HepG2 (cell line): ENCODE data around the gene THRA. TPM values are rescaled to one million over a fixed set of nuclear protein-coding genes. Genes with fewer than 3 reads are reported as not detected.

Source experiments
- GMEB1 ChIP-seq: sonication (generic); formaldehyde crosslinking; IDR thresholded peaks from 2 replicates; pipeline ENCODE4 v1.5.1; 2020; ENCODE audit warnings: missing genetic modification reagents, mild to moderate bottlenecking, borderline replicate concordance
- GPN1 ChIP-seq: sonication (generic); formaldehyde crosslinking; IDR thresholded peaks from 2 replicates; pipeline ENCODE4 v1.5.1; 2020; ENCODE audit warnings: missing genetic modification reagents, borderline replicate concordance
- KAT2B ChIP-seq: fragments of 150-350 bp; IDR thresholded peaks from 2 replicates; pipeline ENCODE4 v1.6.1; 2014; ENCODE audit warnings: low read depth, low read length, borderline replicate concordance
- KDM1A ChIP-seq: IDR thresholded peaks from 2 replicates; pipeline ENCODE4 v1.6.1; 2016; ENCODE audit warnings: missing compliant biosample characterization
- MTF1 ChIP-seq: sonication (generic); formaldehyde crosslinking; IDR thresholded peaks from 2 replicates; pipeline ENCODE4 v1.5.0; 2020; ENCODE audit warnings: missing genetic modification reagents
- PHF20 ChIP-seq: sonication (generic); formaldehyde crosslinking; IDR thresholded peaks from 2 replicates; pipeline ENCODE4 v1.5.0; 2020; ENCODE audit warnings: mild to moderate bottlenecking, missing genetic modification reagents
- REPIN1 ChIP-seq: sonication (generic); formaldehyde crosslinking; IDR thresholded peaks from 2 replicates; pipeline ENCODE4 v1.8.0; 2022; ENCODE audit warnings: missing genetic modification reagents, low read depth, mild to moderate bottlenecking, borderline replicate concordance
- SP4 ChIP-seq: sonication (generic); formaldehyde crosslinking; IDR thresholded peaks from 2 replicates; pipeline ENCODE4 v1.8.1; 2023; ENCODE audit warnings: mild to moderate bottlenecking, missing genetic modification reagents
- SRF ChIP-seq: IDR thresholded peaks from 2 replicates; pipeline ENCODE4 v1.6.1; 2011; ENCODE audit warnings: mild to moderate bottlenecking, low read depth, low read length, moderate library complexity
- SUZ12 ChIP-seq: fragments of 150-350 bp; IDR thresholded peaks from 2 replicates; pipeline ENCODE4 v1.6.1; 2014; ENCODE audit warnings: low read depth, low read length
- TFAP4 ChIP-seq: sonication (generic); IDR thresholded peaks from 2 replicates; pipeline ENCODE4 v1.6.1; 2016; ENCODE audit warnings: low read depth, borderline replicate concordance
- THAP7 ChIP-seq: sonication (generic); formaldehyde crosslinking; IDR thresholded peaks from 2 replicates; pipeline ENCODE4 v1.8.1; 2023; ENCODE audit warnings: mild to moderate bottlenecking, missing genetic modification reagents
- ZBTB20 ChIP-seq: sonication (generic); formaldehyde crosslinking; IDR thresholded peaks from 2 replicates; pipeline ENCODE4 v1.8.1; 2023; ENCODE audit warnings: missing genetic modification reagents, low read depth, mild to moderate bottlenecking, borderline replicate concordance
- ZBTB42 ChIP-seq: sonication (generic); formaldehyde crosslinking; IDR thresholded peaks from 2 replicates; pipeline ENCODE4 v1.5.0; 2020; ENCODE audit warnings: mild to moderate bottlenecking, missing genetic modification reagents
- ZBTB7A ChIP-seq: sonication (generic); formaldehyde crosslinking; IDR thresholded peaks from 2 replicates; pipeline ENCODE4 v1.8.0; 2022; ENCODE audit warnings: mild to moderate bottlenecking, missing genetic modification reagents
- ZNF317 ChIP-seq: sonication (generic); formaldehyde crosslinking; IDR thresholded peaks from 2 replicates; pipeline ENCODE4 v1.5.0; 2020; ENCODE audit warnings: mild to moderate bottlenecking, missing genetic modification reagents
- ZNF414 ChIP-seq: sonication (generic); formaldehyde crosslinking; IDR thresholded peaks from 2 replicates; pipeline ENCODE4 v1.5.0; 2020; ENCODE audit warnings: missing genetic modification reagents
- ZNF670 ChIP-seq: sonication (generic); formaldehyde crosslinking; IDR thresholded peaks from 2 replicates; pipeline ENCODE4 v1.8.0; 2022; ENCODE audit warnings: mild to moderate bottlenecking, missing genetic modification reagents, borderline replicate concordance
- ZNF749 ChIP-seq: sonication (generic); formaldehyde crosslinking; IDR thresholded peaks from 2 replicates; pipeline ENCODE4 v1.8.0; 2022; ENCODE audit warnings: mild to moderate bottlenecking, missing genetic modification reagents, moderate library complexity, borderline replicate concordance
- ZSCAN12 ChIP-seq: sonication (generic); formaldehyde crosslinking; IDR thresholded peaks from 2 replicates; pipeline ENCODE4 v1.9.0; 2021; ENCODE audit warnings: mild to moderate bottlenecking, missing genetic modification reagents
- polyA plus RNA-seq, 8 experiments: library from polyadenylated mRNA; depleted of rRNA in 3 of 8; stranded (reverse) in 7 of 8; unstranded in 1 of 8; fragments of >200 nt; fragmentation: Illumina TruSeq in 4 of 8; extraction: Trizol in 4 of 8; gene quantifications; 2 replicates each; pipeline versions ENCODE4 v1.2.1 to v1.2.3, GENCODE V29; 2011 to 2016; ENCODE audit warnings: low read depth in 4 of 8, missing spikeins in 1 of 8, mixed read lengths in 1 of 8; ENCODE audit not compliant: insufficient read depth in 1 of 8
- total RNA-seq, 5 experiments: library from RNA; depleted of rRNA; stranded (reverse); fragments of >200 nt; fragmentation: Illumina TruSeq; extraction: Trizol; gene quantifications; 2 replicates each; pipeline ENCODE4 v1.2.3, GENCODE V29; 2016; ENCODE audit warnings: low read depth in 1 of 5

The THRA gene
- total and polyA plus RNA-seq, 2 of the 13 experiments (the other 11 are each of a cell fraction or from before 2014, with no cell fraction given): 8.0 to 9.9 TPM

- no peak for TF ChIP-seq ZNF317 (CRISPR knock-in tag)
- TF ChIP-seq ZBTB42 (CRISPR knock-in tag): no peak
- no peak for TF ChIP-seq REPIN1 (CRISPR knock-in tag)
- peak; percentile 49; the same call in 1 of the 2 replicates for TF ChIP-seq SP4 (CRISPR knock-in tag)
- no peak for TF ChIP-seq ZNF749 (CRISPR knock-in tag)
- TF ChIP-seq KAT2B: no peak
- no peak for TF ChIP-seq SUZ12
- no peak for TF ChIP-seq SRF
- no peak for TF ChIP-seq GPN1
- peak; percentile 25 for TF ChIP-seq TFAP4
- no peak for TF ChIP-seq ZBTB7A (CRISPR knock-in tag)
- TF ChIP-seq GMEB1 (CRISPR knock-in tag): peak; percentile 53; the same call in 1 of the 2 replicates
- no peak for TF ChIP-seq THAP7 (CRISPR knock-in tag)
- peak; percentile 88; the same call in 1 of the 2 replicates for TF ChIP-seq ZNF414 (CRISPR knock-in tag)
- no peak for TF ChIP-seq ZSCAN12 (CRISPR knock-in tag)
- no peak for TF ChIP-seq MTF1 (CRISPR knock-in tag)
- 0 out of 2 replicates have a peak, but pooled peaks have one; percentile 30 for TF ChIP-seq ZBTB20
- TF ChIP-seq ZNF670 (CRISPR knock-in tag): no peak
- TF ChIP-seq KDM1A (CRISPR knock-in tag): no peak
- TF ChIP-seq PHF20: no peak
Measured at GRCh38 chr17:40111221-40112128, 48.7 kb downstream of the THRA start (continued).
